NCI-H1694 treated with DMSO at 0.1 percent for 48 hours (cell line): Measurements from ENCODE around the gene TSHZ3.

Source experiments
- DNase-seq: peaks from one replicate; lab custom pipeline; 2025; lab: John Stamatoyannopoulos, UW

The TSHZ3 gene

DNA sequence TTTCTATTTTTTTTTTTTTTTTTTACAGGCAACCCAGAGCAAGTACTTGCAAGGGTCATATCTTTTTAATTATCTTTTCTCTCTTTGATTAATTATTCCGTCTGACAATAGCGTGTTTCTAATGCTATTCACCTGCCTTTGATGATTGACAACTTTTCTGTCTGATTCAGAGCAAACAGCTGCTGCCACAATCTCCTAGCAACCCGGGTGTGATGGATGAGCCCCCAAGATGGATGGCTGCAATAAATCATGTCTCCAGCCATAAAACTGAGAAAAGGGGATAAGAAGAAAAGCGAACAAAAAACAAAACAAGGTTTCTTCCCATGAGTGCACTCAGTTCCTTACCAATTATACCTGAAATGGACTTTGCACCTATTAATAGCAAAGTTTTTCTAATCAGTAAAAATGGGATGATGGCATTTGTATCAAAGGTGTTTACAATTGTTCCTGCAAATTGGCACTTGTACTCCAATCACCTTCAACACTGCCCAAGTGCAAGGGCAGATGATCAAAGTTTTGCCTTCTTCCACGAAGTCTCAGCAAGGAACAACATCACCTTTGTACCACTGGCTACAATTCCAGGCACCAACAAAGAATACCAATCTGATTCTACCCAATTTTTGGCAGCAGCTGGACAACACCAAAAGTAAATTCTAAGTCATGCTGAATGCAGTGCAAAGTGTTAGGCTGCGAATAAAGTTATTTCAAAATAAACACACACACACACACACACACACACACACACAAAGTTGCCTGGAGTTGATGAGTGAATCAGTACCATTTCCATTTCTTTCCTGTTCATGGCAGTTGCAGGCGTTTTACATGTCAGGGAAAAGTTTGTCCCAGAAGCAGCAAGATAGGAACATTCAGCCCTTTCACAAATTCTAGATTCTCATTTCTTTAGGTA is 12.0 kb downstream of the TSHZ3 start:
- DNase-seq: no peak

GRCh38 chr19:31335716-31336115 is 13.5 kb downstream of the TSHZ3 start:
- no peak for DNase-seq

- DNase-seq: no peak
Observed at GRCh38 chr19:31334849-31335624, 14.2 kb downstream of the TSHZ3 start.

GRCh38 chr19:31334101-31334848 is 15.0 kb downstream of the TSHZ3 start:
- DNase-seq: no peak

DNA sequence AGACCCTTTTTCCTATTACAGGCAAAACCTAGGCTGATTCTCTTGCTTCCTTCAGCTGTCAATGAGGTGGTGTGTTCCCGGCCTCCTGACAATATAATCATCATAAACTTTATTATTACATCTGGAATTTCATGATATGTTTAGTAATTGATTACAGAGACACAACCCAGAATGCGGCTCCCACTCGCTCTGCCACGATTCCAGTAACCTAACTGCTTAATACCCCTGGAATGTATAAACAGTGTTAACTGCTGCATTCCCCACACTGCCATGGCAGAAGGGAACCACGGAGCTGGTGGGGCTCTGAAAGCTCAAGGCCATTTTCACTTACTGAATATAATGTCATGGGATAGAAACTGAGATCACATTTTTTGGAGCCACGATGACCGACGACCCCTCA is 17.1 kb downstream of the TSHZ3 start:
- no peak for DNase-seq

DNA sequence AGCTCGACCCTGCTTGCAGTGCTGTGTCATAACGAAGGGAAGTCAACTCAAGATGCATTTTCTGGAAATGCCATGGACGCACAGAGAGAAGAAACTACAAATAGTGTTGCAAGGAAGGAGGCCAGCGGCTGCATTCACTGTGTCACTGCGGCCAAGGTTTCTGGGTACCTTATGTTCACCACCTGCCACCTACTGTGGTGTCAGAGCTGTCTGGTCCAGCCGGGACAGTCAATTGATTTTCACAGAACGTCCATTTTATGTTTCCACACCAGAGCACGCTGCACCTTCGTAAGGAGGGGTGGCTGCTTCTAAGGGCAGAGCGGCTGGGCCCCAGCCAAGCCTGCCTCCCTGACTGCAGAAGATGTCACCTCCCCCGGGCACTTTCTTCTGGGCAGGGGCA is 17.7 kb downstream of the TSHZ3 start:
- no peak for DNase-seq

GRCh38 chr19:31330761-31331160 is 18.5 kb downstream of the TSHZ3 start:
- no peak for DNase-seq

DNA sequence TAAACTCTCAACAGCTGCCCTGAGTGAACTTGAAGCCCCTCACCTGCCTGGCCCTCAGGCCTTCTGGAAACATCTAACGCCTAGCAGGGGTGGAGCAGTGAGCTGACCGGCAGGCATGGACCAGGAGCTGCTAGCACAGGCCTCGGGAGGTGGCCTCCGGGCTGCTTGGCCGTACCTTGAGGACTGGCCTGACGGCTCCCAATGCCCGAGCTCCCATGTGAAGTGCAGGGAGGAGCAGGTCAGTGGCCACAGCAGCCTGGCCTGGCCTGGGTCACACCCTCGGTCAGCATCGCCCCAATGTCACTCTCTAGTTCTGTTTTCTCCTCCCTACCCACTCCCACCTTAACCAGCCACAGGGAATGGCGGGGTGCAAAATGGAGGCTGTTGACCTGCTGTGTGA is 19.0 kb downstream of the TSHZ3 start:
- DNase-seq: no peak

DNA sequence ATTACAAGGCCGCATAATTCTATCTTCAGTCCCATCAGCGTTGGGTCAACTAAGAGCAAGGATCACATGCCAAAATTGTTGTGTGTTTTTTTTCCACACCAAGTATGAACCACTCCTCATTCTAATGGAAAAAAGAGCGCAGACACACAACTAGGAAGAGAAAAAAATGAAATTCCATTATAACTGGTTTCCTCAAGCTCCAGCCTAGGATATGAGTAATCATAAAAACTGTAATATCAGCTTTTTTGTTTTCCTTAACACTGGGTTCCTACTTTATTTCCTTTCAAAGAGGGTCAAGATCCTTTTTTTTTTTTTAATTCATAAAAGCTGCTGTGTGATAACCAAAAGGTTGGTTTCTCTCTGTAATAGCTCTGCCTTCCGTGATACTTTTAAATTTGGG is 19.4 kb downstream of the TSHZ3 start:
- no peak for DNase-seq

GRCh38 chr19:31328238-31328637 is 21.0 kb downstream of the TSHZ3 start:
- DNase-seq: no peak

- no peak for DNase-seq
Observed at GRCh38 chr19:31326329-31327028, 22.8 kb downstream of the TSHZ3 start.

- DNase-seq: no peak
Observed at GRCh38 chr19:31325342-31325741, 23.9 kb downstream of the TSHZ3 start.

- no peak for DNase-seq
Observed at GRCh38 chr19:31319465-31319864, 29.8 kb downstream of the TSHZ3 start.

DNA sequence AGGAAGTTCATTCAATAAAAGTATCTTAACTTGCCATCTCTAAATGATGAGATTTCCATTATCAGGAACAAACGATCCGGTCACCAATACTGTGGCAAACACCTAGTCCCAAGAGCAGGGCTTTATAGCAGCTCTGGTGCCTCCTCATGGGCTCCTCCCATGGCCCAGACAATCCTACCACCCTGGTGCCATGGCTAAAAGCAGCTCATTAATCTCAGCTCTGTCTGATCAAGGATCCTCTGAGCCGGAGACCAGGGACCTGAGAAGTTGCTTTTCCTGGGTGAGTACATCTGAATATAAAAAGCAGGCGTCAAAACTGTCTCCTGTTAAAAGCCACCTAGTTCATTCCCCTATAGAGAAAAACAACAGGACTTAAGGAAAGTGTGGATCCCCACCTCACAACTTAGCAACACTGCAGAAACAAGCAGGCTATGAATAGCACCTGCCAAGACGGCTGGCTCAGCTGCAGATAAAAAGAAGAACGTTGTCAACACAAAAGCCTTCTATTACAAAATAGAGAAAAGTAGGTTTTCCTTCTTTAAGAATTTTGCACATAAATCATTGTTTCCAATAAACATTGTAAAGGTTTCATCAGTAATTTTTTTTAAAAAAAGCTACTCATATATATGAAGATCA is 30.3 kb downstream of the TSHZ3 start:
- DNase-seq: no peak

DNA sequence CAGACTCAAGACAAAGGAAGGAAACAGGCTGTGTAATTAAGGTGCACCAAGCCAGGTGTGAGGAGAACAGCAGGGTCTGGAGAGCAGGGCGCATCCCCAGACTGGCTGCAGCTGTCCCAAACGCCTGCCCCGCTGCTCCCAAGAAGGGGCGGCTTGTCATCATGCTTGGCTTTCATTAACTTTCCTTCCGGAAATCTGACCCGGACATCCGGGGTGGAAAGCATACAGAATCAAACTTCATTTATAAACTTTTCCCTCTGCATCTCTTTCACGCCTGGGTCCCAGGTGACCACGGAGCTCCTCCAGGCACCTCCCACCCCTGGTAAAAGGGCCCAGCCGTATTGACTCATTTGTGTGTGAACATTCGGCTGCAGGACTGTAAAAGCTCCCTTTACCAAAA is 31.7 kb downstream of the TSHZ3 start:
- no peak for DNase-seq

GRCh38 chr19:31317093-31317492 is 32.1 kb downstream of the TSHZ3 start:
- no peak for DNase-seq

- no peak for DNase-seq
Observed at GRCh38 chr19:31316201-31316951, 32.9 kb downstream of the TSHZ3 start.

GRCh38 chr19:31315652-31316051 is 33.6 kb downstream of the TSHZ3 start:
- no peak for DNase-seq

DNA sequence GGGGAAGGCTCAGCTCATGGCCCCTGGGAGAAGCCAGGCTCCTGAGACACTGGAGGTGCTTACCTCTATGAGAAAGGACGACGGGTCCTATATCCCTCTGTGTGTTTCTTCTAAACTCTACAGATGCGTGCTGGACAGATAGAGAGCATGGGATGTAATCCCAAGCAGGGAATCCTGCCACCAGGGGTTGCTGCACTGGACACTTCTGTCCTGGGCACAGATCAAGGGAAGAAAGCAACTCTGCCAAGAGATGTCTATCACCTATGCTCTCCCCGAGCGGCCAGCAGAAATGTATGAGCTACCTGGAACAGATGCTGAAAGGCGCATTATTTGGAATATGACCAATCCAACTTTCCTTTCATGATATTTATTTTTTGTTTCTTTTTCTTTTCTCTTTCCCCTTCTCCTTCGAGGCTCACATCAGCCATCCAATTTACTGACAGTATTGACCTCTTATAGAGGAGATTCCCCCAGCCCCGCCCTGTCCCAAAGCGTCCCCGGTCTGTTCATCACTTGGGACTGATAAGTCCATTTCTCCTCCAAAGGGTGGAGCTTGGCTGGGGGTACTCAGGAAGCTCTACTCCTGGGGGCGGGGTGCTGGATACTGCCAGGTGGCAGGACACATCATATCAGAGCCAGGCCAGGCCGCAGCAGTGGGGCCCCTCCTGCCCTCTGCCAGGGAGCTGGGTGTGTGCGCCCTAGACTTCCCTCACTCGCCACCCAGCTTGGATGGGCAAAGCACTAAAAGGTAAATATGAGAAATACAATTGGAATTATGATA is 34.2 kb downstream of the TSHZ3 start:
- no peak for DNase-seq

GRCh38 chr19:31314156-31314555 is 35.1 kb downstream of the TSHZ3 start:
- no peak for DNase-seq
